Umbilical cord (tissue), 2 donors: ENCODE results near the gene C4orf54. TPM values are rescaled to one million over a fixed set of nuclear protein-coding genes. Genes with fewer than 3 reads are reported as not detected.

Experiments
- DNase-seq: peaks from one replicate; pipeline ENCODE4 v3.0.0-alpha.2; 2015; ENCODE audit warnings: low spot score
- total RNA-seq: library from RNA; depleted of rRNA; stranded (reverse); fragments of >200 nt; gene quantifications from one replicate; pipeline ENCODE4 v1.2.3, GENCODE V29; 2014; ENCODE audit warnings: low replicate concordance; ENCODE audit not compliant: insufficient read depth

C4orf54 gene
- 2.2 TPM for total RNA-seq

- no peak for DNase-seq
These were observed at the start of gene C4orf54 for GRCh38 chr4:99657798-99658197. Gene C4orf54 (minus strand): TSS chr4:99657828. CDS start chr4:99654648, 3,180 bp downstream.

- DNase-seq: no peak
These were observed 48.3 kb upstream of the C4orf54 start for GRCh38 chr4:99705891-99706290.

GRCh38 chr4:99696801-99697200 lies 39.2 kb upstream of the C4orf54 start:
- DNase-seq: no peak

DNA sequence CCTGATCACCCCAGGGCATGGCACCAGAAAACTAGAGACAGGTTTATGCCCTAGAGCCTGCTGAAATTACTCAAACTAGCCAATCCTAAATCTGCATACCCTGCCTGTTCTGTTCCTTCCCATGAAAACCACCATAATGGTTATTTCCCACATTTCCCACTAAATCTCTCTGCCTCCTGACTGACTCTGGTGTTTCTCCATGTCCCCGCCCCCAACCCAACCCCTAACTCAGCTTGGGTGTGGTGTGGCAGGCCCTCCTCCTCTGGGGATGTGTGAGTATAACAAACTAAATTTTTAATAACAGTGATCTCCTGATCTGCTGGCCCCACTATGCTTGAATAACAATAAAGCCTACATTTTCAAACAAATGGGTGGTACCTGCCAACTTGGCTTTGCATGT lies 35.5 kb upstream of the C4orf54 start:
- no peak for DNase-seq

DNA sequence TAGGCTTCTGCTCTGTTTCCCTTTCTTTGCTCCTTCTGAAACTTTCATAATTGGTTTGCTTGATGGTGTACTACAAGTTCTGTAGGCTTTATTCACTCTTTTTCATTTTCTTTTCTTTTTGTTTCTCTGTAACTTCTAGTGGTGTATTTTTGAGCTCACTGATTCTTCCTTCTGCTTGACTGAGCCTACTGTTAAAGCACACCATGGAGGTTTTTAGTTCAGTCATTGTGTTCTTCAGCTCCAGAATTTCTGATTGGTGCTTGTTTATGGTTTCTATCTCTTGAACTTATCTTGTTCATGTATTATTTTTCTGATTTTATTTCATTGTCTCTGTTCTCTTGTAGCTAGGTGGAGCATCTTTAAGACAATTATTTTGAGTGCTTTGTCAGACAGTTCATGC lies 33.4 kb upstream of the C4orf54 start:
- DNase-seq: no peak

DNA sequence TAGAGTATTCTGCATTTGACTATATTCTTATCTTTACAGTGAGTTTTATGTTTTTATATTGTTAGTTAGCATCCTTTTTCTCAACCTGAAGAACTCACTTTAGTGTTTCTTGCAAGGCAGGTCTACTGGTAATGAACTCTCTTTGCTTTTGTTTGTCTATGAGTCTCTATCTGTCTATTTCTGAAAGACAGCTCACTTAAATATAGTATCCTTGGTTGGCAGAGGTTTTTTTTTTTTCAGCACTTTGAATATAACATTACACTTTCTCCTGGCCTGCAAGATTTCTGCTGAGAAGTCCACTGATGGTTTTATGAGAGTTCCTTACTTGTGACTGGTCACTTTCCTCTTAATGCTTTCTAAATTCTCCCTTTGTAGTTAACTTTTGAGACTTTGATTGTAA lies 32.8 kb upstream of the C4orf54 start:
- no peak for DNase-seq

GRCh38 chr4:99687120-99687519 lies 29.5 kb upstream of the C4orf54 start:
- DNase-seq: no peak

DNA sequence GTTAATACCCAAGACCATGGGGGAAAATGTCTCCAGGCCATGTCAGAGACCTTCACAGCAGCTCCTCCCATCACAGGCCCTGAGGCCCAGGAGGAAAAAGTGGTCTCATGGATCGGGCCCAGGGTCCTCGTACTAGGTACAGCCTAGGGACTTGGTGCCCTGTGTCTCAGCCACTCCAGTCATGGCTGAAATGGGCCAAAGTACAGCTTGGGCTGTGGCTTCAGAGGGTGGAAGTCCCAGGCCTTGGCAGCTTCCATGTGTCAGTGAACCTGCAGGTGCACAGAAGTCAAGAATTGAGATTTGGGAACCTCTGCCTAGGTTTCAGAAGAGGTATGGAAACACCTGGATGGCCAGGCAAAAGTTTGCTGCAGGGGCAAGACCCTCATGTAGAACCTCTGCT lies 27.6 kb upstream of the C4orf54 start:
- DNase-seq: no peak

DNA sequence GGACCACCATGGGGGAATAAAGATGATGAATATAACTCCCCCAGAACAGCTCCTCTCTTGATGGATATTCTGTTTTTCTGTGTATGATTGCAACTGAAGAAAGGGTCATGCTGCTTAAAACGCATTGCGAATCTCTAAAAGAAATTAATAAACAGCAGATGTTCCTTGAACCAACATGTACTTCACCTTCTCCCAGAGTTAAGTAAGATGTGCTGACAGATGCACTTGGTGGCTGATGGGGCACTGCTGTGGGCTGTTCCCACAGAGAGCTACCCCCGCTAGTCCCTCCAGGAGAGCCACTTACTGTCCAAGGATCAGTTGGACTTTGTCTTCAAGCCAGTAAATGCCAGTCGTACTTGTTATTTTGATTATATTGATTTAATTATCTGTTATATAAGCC lies 26.3 kb upstream of the C4orf54 start:
- DNase-seq: no peak

DNA sequence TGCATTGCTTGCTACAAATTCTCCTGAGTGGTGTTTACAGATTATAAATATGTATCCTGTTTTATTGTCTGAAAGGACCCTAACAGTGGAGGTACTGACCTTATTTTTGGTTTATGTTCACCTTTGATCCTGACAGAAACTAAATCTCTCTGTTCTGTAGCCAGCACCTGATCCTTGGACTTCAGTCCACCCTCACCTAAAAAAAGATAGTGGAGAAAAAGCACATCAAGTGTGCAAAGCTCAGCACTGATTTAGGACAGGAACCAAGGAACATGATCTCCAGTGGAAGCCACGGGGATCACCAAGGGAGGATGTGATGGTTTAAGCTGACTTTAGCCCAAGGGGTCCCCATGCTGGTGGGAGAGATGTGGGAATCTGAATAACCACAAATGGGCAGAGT lies 22.3 kb upstream of the C4orf54 start:
- DNase-seq: no peak

- DNase-seq: peak; percentile 60
These were observed 21.6 kb upstream of the C4orf54 start for GRCh38 chr4:99679204-99679603.

GRCh38 chr4:99677161-99677560 lies 19.5 kb upstream of the C4orf54 start:
- no peak for DNase-seq

GRCh38 chr4:99670409-99671073 lies 12.9 kb upstream of the C4orf54 start:
- no peak for DNase-seq

- DNase-seq: no peak
These were observed 11.5 kb upstream of the C4orf54 start for GRCh38 chr4:99669084-99669483.

DNA sequence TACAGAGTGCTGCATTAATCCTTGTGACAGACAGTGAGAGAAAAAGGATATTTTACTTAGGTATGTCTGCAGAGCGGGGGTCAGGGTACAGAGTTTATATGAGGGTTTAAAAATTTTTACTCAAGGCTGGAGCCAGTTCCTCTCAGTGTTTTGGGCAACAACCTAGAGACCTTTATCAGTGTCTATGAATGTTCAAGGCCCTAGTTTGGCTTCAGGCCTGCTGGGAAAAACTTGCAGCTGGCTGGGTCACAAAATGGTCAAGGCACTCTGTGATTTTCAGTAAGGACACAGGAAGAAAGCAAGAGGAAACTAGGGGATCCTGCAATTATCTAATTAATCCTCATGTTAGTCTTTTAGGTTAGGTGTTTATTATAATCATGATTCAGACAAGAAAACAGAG lies 10.8 kb upstream of the C4orf54 start:
- DNase-seq: no peak

DNA sequence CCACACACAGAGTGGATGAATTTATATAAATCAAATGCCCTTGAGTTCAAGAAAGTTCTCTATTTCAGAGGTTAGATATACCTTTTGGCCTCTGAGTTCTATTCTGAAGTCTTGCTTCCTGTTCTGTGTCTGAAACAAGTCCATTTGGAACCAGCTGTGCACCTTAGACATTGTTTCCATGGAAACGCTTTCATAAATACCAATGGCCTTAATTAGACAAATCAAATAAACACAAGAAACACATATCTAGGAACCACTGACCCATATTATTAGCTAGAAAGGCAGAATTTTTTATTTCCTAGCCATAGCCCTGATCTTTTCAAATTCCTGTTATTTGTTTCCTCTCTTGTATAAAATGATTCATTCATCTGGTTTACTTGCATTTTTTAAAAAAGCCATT lies 8.4 kb upstream of the C4orf54 start:
- no peak for DNase-seq

DNA sequence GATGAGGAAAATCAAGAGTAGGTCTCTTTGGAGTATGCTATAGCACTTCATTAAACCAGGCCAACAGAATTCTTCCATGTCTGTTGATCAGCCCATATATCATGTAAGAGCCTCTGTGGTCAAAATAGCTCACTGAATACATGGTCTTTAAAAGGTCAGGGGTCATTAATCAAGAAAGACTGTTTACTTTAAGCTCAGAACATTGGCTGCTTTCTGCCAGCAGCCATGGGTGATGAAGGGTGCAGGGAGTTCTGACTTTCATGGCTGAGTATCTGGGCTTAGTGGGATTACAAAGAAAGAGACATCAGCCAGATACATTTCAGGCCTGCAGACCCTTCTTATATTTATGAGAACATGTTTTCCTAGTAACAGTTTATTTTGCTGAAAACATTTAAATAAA lies 7.1 kb upstream of the C4orf54 start:
- peak; percentile 63 for DNase-seq

- DNase-seq: no peak
These were observed 4.3 kb upstream of the C4orf54 start for GRCh38 chr4:99661907-99662306.

DNA sequence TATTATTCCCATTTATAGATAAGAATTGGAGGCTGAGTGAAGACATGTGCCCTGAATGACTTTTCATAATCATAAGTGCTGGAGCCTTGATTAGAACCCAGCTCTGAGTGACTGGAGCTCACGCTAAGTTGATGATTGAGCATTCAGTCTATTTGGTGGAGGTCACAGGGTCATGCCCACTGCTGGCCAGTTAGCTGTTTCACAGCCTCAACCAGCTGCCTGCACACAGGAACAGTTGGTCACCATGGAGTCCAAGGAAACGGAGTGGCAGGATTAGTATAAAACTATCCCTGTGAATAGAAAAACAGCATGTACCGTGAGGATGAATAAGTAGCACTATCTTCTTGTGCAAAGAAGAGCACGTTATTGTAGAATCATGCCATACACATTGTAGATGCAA lies 1.0 kb upstream of the C4orf54 start:
- DNase-seq: no peak

GRCh38 chr4:99655308-99656081 lies 2.1 kb downstream of the C4orf54 start:
- no peak for DNase-seq

DNA sequence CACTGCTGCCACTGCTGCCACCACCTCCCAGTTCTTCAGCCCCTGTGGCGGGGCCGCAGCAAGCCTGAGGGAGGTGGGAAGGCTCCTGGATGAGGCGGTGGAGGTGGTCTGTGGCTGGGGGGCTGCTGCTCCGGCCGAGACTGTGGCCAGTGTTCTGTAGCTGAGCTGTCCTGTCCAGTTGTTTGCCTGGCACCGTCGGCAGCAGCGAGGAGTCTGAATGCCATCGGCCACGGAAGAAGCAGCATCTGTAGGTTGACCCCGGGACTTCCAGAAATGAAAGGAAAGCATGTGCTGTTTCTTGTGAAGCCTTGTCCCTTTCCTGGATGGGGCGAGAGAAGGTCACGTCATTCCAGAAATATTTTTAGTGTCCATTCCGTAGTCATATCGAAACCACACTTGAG lies 3.3 kb downstream of the C4orf54 start:
- DNase-seq: no peak

GRCh38 chr4:99653916-99654315 lies 3.7 kb downstream of the C4orf54 start:
- no peak for DNase-seq
